SIG-M5 (cell line): ENCODE results near the gene MRTO4.
"Not testable (repeated sequence)": the region's sequence is repeated elsewhere in the genome, so short reads cannot be mapped to it uniquely, and the experiment has no call there.

Experiments
- DNase-seq: peaks from one replicate; lab custom pipeline; 2025; lab: John Stamatoyannopoulos, UW

The MRTO4 gene

GRCh38 chr1:19251305-19252196 is at the start of gene MRTO4, which contains the start of gene EMC1:
Gene MRTO4 (plus strand): TSS chr1:19251805. CDS start chr1:19251836, 31 bp downstream.
Gene EMC1 (minus strand): TSS chr1:19251524. CDS start chr1:19251509, 15 bp downstream.
- DNase-seq, result no peak

- no peak for DNase-seq
These were observed 49.2 kb upstream of the MRTO4 start for GRCh38 chr1:19202396-19202795.

GRCh38 chr1:19203440-19203839 is 48.2 kb upstream of the MRTO4 start:
- DNase-seq, result no peak

GRCh38 chr1:19204446-19205266 is 46.9 kb upstream of the MRTO4 start:
- no peak for DNase-seq

GRCh38 chr1:19205403-19205802 is 46.2 kb upstream of the MRTO4 start:
- DNase-seq, result no peak

- DNase-seq, result no peak
These were observed 45.8 kb upstream of the MRTO4 start for GRCh38 chr1:19205845-19206244.

- no peak for DNase-seq
These were observed 44.7 kb upstream of the MRTO4 start for GRCh38 chr1:19206947-19207346.

- DNase-seq, result no peak
These were observed 42.7 kb upstream of the MRTO4 start for GRCh38 chr1:19208710-19209438.

- DNase-seq, result no peak
These were observed 42.1 kb upstream of the MRTO4 start for GRCh38 chr1:19209439-19209989.

GRCh38 chr1:19209990-19210771 is 41.4 kb upstream of the MRTO4 start, which contains the start of gene UBR4:
Gene UBR4 (minus strand): TSS chr1:19210266. CDS start chr1:19210248, 18 bp downstream.
- DNase-seq, result peak; percentile 43

- DNase-seq, result no peak
These were observed 40.6 kb upstream of the MRTO4 start for GRCh38 chr1:19210772-19211549.

GRCh38 chr1:19212167-19212566 is 39.4 kb upstream of the MRTO4 start:
- DNase-seq, result no peak

GRCh38 chr1:19213580-19213979 is 38.0 kb upstream of the MRTO4 start:
- DNase-seq, result no peak

GRCh38 chr1:19216585-19216984 is 35.0 kb upstream of the MRTO4 start:
- not testable (repeated sequence) for DNase-seq

- DNase-seq, result no peak
These were observed 32.2 kb upstream of the MRTO4 start for GRCh38 chr1:19219451-19219850.

- no peak for DNase-seq
These were observed 31.3 kb upstream of the MRTO4 start for GRCh38 chr1:19220080-19220846.

- DNase-seq, result no peak
These were observed 30.6 kb upstream of the MRTO4 start for GRCh38 chr1:19220991-19221390.

- no peak for DNase-seq
These were observed 29.0 kb upstream of the MRTO4 start for GRCh38 chr1:19222573-19222972.
